A673 (cell line): ENCODE results near the gene PGAM2. TPM values are rescaled to one million over a fixed set of nuclear protein-coding genes. Genes with fewer than 3 reads are reported as not detected.

Experiments used
- BruUV-seq: library from RNA; stranded (reverse); fragments of 400-500 nt; replicated peaks from 2 replicates; lab custom pipeline; 2021; lab: Mats Ljungman, UMichigan
- CTCF ChIA-PET: fragments of 300-600 bp; sonication (Branson Sonifier 250); formaldehyde crosslinking; loops from one replicate; lab custom pipeline; 2022; ENCODE audit warnings: antibody characterized with exemption; lab: Charles Lee
- POLR2A ChIA-PET: fragments of 300-600 bp; sonication (Branson Sonifier 250); formaldehyde crosslinking; loops from one replicate; lab custom pipeline; 2022; ENCODE audit warnings: antibody characterized with exemption; ENCODE audit not compliant: low non-redundant PET; lab: Charles Lee
- DNase-seq: peaks from one replicate; pipeline ENCODE4 v3.0.0-alpha.2; 2015; ENCODE audit warnings: low spot score
- H3K27ac ChIP-seq: fragments of 200-600 bp; sonication (generic); 2 replicates; pipeline ENCODE4 v1.5.1; 2016; ENCODE audit warnings: mixed run types, low read depth, mild to moderate bottlenecking, mixed read lengths, antibody characterized with exemption, low read length; ENCODE audit not compliant: poor library complexity, severe bottlenecking
- H3K27me3 ChIP-seq: fragments of 200-600 bp; sonication (generic); replicated peaks from 2 replicates; pipeline ENCODE4 v1.6.1; 2017; ENCODE audit warnings: mixed run types, low read depth, mild to moderate bottlenecking, mixed read lengths, antibody characterized with exemption, low read length; ENCODE audit not compliant: insufficient read depth, poor library complexity
- H3K36me3 ChIP-seq: fragments of 200-600 bp; sonication (generic); 2 replicates; pipeline ENCODE4 v1.6.1; 2016; ENCODE audit warnings: mixed run types, mild to moderate bottlenecking, mixed read lengths, antibody characterized with exemption, low read length; ENCODE audit not compliant: insufficient read depth, poor library complexity, severe bottlenecking
- H3K4me1 ChIP-seq: fragments of 200-600 bp; sonication (generic); 2 replicates; pipeline ENCODE4 v1.6.1; 2017; ENCODE audit warnings: mixed run types, mild to moderate bottlenecking, mixed read lengths, antibody characterized with exemption, low read length; ENCODE audit not compliant: insufficient read depth, poor library complexity, severe bottlenecking
- H3K4me3 ChIP-seq: fragments of 200-600 bp; sonication (generic); 2 replicates; pipeline ENCODE4 v1.5.1; 2016; ENCODE audit warnings: low read depth, mixed run types, mild to moderate bottlenecking, mixed read lengths, low read length; ENCODE audit not compliant: poor library complexity, severe bottlenecking
- H3K9me3 ChIP-seq: fragments of 200-600 bp; sonication (generic); 2 replicates; pipeline ENCODE4 v1.6.1; 2016; ENCODE audit warnings: mixed run types, low read depth, mild to moderate bottlenecking, mixed read lengths, antibody characterized with exemption, low read length; ENCODE audit not compliant: poor library complexity, severe bottlenecking
- CTCF ChIP-seq: fragments of 300-800, 200-600 bp; sonication (generic); conservative IDR thresholded peaks from 2 replicates; pipeline ENCODE4 v1.5.1; 2017; ENCODE audit warnings: low read depth, mild to moderate bottlenecking, antibody characterized with exemption, low read length, moderate library complexity, mixed read lengths
- EZH2 ChIP-seq: fragments of 200-600 bp; sonication (generic); IDR thresholded peaks from 2 replicates; pipeline ENCODE4 v1.6.1; 2017; ENCODE audit warnings: borderline replicate concordance, low read depth, mild to moderate bottlenecking, mixed read lengths, antibody characterized with exemption, low read length; ENCODE audit not compliant: poor library complexity, severe bottlenecking
- intact Hi-C: fragments of 100-400 bp; cut with micrococcal nuclease; formaldehyde crosslinking; loops from one replicate; pipeline ENCODE4 v1.10.0; 2022; ENCODE audit not compliant: unreplicated experiment
- total RNA-seq: library from RNA; stranded (reverse); gene quantifications from 2 replicates; pipeline ENCODE4 v1.2.3, GENCODE V29; 2021

PGAM2 gene
- total RNA-seq, 1 experiment from 2014 or later = not detected

DNA sequence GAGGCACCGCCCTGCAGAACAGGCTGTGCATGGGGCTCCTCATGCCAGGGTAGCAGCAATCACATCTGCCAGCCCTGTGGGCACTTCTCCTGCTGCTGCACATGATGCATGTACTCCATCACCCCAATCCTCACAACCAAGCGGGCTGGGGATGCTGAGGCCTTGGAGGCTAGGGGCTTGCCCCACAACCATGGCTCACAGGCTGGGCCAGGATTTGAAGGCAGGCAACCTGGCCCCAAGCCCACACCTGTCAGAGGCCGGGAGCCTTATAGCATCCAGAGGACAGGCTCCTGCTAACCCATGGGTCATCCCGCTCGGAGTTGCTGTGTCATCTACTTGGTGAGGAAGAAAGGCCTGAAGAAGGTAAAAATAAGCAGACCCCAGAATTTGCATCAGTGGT, 14.8 kb upstream of the PGAM2 start:
- POLR2A ChIA-PET = no interaction called here
- Histone ChIP-seq H3K9me3 (no peaks in the 10 kb centered on the region), H3K36me3 (peaks cover 25% of the 10 kb centered on the region), H3K27me3 (no peaks in the 10 kb centered on the region), H3K27ac (no peak overlapping the region), H3K4me3 (no peak overlapping the region), H3K4me1 (peaks cover 4% of the 10 kb centered on the region)
- no TSS peak for BruUV-seq
- intact Hi-C loops = loop anchor here (5.0 kb wide), 1 partner anchor 122 kb away; the partner anchor contains the start of gene YKT6
- TF ChIP-seq EZH2 (no peak), CTCF (no peak)
- no peak for DNase-seq
- CTCF ChIA-PET = no interaction called here

DNA sequence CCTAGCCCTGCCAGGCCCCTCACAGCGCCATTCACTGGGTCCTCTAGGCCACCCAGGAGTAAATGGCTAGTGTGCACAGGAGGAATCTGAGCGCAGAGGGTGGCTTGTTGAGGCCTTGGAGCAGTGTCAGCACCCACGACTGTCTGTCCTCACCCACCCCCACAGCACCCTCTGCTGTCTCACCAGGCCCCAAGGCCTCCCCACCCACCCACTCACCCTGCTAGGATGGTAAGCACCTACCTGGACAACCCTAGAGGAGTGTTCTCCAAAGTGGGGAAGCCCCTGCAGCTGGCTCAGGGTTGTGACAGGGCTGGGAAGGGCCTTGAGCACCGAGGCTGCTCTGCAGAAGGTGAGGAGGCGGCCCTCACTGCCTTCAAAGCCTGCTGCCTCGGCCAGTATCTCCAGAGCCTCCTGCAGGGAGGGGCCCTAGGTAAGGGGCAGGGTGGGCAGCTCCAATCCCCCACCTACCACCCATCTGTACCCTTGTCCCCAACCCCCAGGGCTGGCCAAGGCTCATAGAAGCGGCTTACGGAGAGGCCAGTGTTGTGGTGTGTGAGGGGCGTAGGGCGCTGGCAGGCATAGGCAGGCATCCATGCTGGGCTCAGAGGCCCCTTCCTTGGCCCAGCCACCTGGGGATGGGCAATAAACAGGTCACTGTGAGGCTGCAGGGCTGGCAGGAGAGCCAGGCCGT, 14.1 kb upstream of the PGAM2 start:
- Histone ChIP-seq H3K4me3 (no peak overlapping the region), H3K9me3 (no peaks in the 10 kb centered on the region), H3K27me3 (no peaks in the 10 kb centered on the region), H3K4me1 (peaks cover 4% of the 10 kb centered on the region), H3K27ac (no peak overlapping the region), H3K36me3 (peaks cover 25% of the 10 kb centered on the region)
- intact Hi-C loops = loop anchor here (5.0 kb wide), 1 partner anchor 123 kb away; the partner anchor contains the start of gene YKT6
- ChIA-PET POLR2A (no interaction called here), CTCF (no interaction called here)
- no TSS peak for BruUV-seq
- no peak for DNase-seq
- no peak for TF ChIP-seq EZH2
- no peak for TF ChIP-seq CTCF

GRCh38 chr7:44078521-44078920, 13.2 kb upstream of the PGAM2 start:
- intact Hi-C loops = no loop called here
- Histone ChIP-seq H3K27ac (no peak overlapping the region), H3K27me3 (no peaks in the 10 kb centered on the region), H3K4me3 (no peak overlapping the region), H3K4me1 (peaks cover 4% of the 10 kb centered on the region), H3K9me3 (no peaks in the 10 kb centered on the region), H3K36me3 (peaks cover 25% of the 10 kb centered on the region)
- TF ChIP-seq EZH2 = no peak
- TF ChIP-seq CTCF = no peak
- no TSS peak for BruUV-seq
- ChIA-PET POLR2A (no interaction called here), CTCF (no interaction called here)
- DNase-seq = no peak
